Measurements from ENCODE around the gene RNF220. TPM values are rescaled to one million over a fixed set of nuclear protein-coding genes. Genes with fewer than 3 reads are reported as not detected.

RNF220 gene
- total and polyA plus RNA-seq, 7 donors = 49.5 to 122 (median 82.8) TPM

DNA sequence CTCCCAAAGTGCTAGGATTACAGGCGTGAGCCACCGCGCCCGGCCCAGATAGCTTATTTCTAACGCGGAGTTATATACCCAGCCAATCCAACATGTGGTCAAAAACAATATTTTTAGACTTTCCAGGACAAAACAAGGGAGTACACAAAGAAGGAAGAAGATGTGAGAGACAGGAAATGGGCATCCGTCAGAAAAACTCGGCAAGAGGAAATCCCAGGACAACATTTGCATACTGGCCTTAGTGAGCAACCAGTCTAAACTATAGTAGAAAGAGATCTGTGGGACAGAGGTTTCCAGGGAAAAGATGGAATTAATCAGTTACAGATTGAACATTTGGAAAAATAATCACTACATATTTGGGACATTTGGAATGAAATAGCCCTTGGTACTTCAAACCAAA lies 280.8 kb downstream of the RNF220 start:
- intact Hi-C loops (cut with DNase I) = no loop called here
- WGBS, 2 donors = 84 to 90% methylated on average over 8 of the region's 8 CpGs
- Histone ChIP-seq H3K9me3 (no peaks in the 10 kb centered on the region), H3K4me3 (no peak overlapping the region), H3K36me3 (no peaks in the 10 kb centered on the region), H3K4me1 (no peaks in the 10 kb centered on the region), H3K27ac (no peak overlapping the region), H3K27me3 (no peaks in the 10 kb centered on the region)
- TF ChIP-seq POLR2A (IDR thresholded peaks at IDR 0.05) (no peak), POLR2AphosphoS5 (IDR thresholded peaks at IDR 0.05) (no peak), EP300 (IDR thresholded peaks at IDR 0.05) (no peak)
- TF ChIP-seq, protein P1, sequence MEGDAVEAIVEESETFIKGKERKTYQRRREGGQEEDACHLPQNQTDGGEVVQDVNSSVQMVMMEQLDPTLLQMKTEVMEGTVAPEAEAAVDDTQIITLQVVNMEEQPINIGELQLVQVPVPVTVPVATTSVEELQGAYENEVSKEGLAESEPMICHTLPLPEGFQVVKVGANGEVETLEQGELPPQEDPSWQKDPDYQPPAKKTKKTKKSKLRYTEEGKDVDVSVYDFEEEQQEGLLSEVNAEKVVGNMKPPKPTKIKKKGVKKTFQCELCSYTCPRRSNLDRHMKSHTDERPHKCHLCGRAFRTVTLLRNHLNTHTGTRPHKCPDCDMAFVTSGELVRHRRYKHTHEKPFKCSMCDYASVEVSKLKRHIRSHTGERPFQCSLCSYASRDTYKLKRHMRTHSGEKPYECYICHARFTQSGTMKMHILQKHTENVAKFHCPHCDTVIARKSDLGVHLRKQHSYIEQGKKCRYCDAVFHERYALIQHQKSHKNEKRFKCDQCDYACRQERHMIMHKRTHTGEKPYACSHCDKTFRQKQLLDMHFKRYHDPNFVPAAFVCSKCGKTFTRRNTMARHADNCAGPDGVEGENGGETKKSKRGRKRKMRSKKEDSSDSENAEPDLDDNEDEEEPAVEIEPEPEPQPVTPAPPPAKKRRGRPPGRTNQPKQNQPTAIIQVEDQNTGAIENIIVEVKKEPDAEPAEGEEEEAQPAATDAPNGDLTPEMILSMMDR (IDR thresholded peaks at IDR 0.05) = no peak
- DNase-seq = no peak

DNA sequence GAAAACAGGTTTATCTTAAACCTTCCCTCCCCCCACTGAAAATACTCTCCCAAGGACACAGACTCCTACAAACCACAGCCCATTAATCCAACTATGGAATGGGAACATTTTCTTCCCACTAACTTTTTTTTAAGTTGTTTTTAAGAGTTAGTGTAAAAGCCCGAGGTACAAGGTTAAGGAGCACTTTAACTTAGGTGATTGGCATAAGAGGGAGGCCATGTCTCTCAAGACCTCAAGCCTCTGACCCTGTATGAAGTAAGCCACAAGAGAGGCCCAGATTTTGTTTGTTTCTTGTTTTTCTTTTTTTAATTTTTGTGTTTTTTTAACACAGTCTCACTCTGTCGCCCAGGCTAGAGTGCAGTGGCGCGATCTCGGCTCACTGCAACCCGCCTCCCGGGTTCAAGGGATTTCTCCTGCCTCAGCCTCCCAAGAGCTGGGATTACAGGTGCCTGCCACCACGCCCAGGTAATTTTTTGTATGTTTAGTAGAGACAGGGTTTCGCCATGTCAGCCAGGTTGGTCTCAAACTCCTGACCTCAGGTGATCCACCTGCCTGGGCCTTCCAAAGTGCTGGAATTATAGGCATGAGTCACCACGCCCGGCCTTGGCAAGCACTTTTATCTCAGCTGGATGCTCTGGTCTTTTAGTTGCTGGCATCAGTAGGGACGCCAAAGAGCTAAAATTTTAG lies 283.8 kb downstream of the RNF220 start:
- no peaks in the 10 kb centered on the region for H3K9me3 ChIP-seq
- no peaks in the 10 kb centered on the region for H3K4me1 ChIP-seq
- DNase-seq = no peak
- no peak overlapping the region for H3K4me3 ChIP-seq
- intact Hi-C loops (cut with DNase I) = no loop called here
- no peaks in the 10 kb centered on the region for H3K27me3 ChIP-seq
- no peak overlapping the region for H3K27ac ChIP-seq
- WGBS, 2 donors = 69 to 85% methylated on average over 12 of the region's 12 CpGs
- TF ChIP-seq POLR2AphosphoS5 (IDR thresholded peaks at IDR 0.05) = no peak
- no peak for TF ChIP-seq EP300 (IDR thresholded peaks at IDR 0.05)
- TF ChIP-seq, protein P1 (IDR thresholded peaks at IDR 0.05) = no peak
- no peak for TF ChIP-seq POLR2A (IDR thresholded peaks at IDR 0.05)
- no peaks in the 10 kb centered on the region for H3K36me3 ChIP-seq

- Histone ChIP-seq H3K4me1 (no peaks in the 10 kb centered on the region), H3K27ac (no peak overlapping the region), H3K36me3 (no peaks in the 10 kb centered on the region), H3K27me3 (no peaks in the 10 kb centered on the region), H3K9me3 (no peaks in the 10 kb centered on the region), H3K4me3 (no peak overlapping the region)
- TF ChIP-seq POLR2A (IDR thresholded peaks at IDR 0.05) (no peak), EP300 (IDR thresholded peaks at IDR 0.05) (no peak), POLR2AphosphoS5 (IDR thresholded peaks at IDR 0.05) (no peak)
- TF ChIP-seq, protein P1 (IDR thresholded peaks at IDR 0.05) = no peak
- WGBS, 2 donors = 54 to 82% methylated on average over 3 of the region's 3 CpGs
- no peak for DNase-seq
- intact Hi-C loops (cut with DNase I) = no loop called here
Observed at GRCh38 chr1:44689447-44689765, 284.4 kb downstream of the RNF220 start.

DNA sequence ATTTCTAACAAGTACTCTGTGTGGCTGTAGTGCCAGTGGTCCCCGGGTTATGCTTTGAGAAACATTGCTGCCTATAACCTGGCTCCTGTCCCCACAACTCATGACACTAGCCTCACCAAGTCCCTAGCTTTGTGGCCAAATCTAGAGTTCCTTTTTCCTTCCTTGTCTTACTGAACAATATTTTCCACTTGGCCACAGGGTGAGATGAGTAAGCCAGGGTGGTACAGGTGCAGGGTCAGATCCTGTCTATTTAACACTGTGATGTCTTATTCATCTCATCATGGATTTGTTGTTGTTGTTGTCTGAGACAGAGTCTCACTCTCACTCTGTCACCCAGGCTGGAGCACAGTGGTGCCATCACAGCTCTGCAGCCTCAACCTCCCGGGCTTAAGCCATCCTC lies 288.1 kb downstream of the RNF220 start:
- no peaks in the 10 kb centered on the region for H3K36me3 ChIP-seq
- no peak for TF ChIP-seq EP300 (IDR thresholded peaks at IDR 0.05)
- TF ChIP-seq POLR2A (IDR thresholded peaks at IDR 0.05) = no peak
- no peak for TF ChIP-seq POLR2AphosphoS5 (IDR thresholded peaks at IDR 0.05)
- TF ChIP-seq, protein P1 (IDR thresholded peaks at IDR 0.05) = no peak
- no peak overlapping the region for H3K4me3 ChIP-seq
- no peak for DNase-seq
- no peaks in the 10 kb centered on the region for H3K27me3 ChIP-seq
- WGBS, 2 donors = 91 to 95% methylated on average over 2 of the region's 2 CpGs
- H3K27ac ChIP-seq = no peak overlapping the region
- intact Hi-C loops (cut with DNase I) = no loop called here
- H3K9me3 ChIP-seq = no peaks in the 10 kb centered on the region
- no peaks in the 10 kb centered on the region for H3K4me1 ChIP-seq

DNA sequence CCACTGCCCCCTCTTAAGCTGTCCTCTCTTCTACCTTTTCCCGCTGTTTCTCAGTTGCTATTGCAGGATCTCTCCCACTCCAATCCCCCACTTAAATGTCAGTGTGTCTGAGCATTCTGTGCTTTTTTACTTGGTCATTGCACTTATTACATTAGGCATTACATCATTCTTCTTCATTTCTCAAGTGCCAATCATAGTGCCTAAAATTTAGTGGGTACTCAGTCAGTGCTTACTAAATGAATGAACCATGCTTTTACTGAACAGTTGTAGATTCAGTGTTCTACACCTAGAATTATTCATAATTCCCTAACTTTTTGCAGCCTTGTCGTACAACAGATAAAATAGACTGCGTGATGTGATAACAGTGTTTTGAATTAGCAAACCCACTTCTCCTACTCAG lies 288.8 kb downstream of the RNF220 start:
- no peak overlapping the region for H3K4me3 ChIP-seq
- intact Hi-C loops (cut with DNase I) = no loop called here
- TF ChIP-seq, protein P1 (IDR thresholded peaks at IDR 0.05) = no peak
- TF ChIP-seq EP300 (IDR thresholded peaks at IDR 0.05) (no peak), POLR2AphosphoS5 (IDR thresholded peaks at IDR 0.05) (no peak)
- no peak overlapping the region for H3K27ac ChIP-seq
- H3K36me3 ChIP-seq = no peaks in the 10 kb centered on the region
- no peaks in the 10 kb centered on the region for H3K4me1 ChIP-seq
- no peaks in the 10 kb centered on the region for H3K9me3 ChIP-seq
- WGBS, 2 donors = 96 to 99% methylated on average over 3 of the region's 3 CpGs
- DNase-seq = no peak
- H3K27me3 ChIP-seq = no peaks in the 10 kb centered on the region
